Osteoblast (primary cell): ENCODE data around the gene PRPF39. TPM values are rescaled to one million over a fixed set of nuclear protein-coding genes. Genes with fewer than 3 reads are reported as not detected.

Experiments used
- DNase-seq: peaks from one replicate; pipeline ENCODE4 v3.0.0; 2011; ENCODE audit warnings: low spot score, mixed read lengths; ENCODE audit not compliant: insufficient read length; ENCODE audit errors: missing footprints
- H2AFZ ChIP-seq: 2 replicates; pipeline ENCODE4 v1.6.0; 2011; ENCODE audit warnings: mild to moderate bottlenecking, low read length
- H3K27ac ChIP-seq: 2 replicates; pipeline ENCODE4 v1.5.1; 2011; ENCODE audit warnings: mild to moderate bottlenecking, low read depth, low read length, moderate library complexity
- H3K27me3 ChIP-seq: 2 replicates; pipeline ENCODE4 v1.6.0; 2012; ENCODE audit warnings: mild to moderate bottlenecking, control low read depth, inconsistent platforms, low read length, moderate library complexity; ENCODE audit not compliant: insufficient read depth
- H3K36me3 ChIP-seq: 2 replicates; pipeline ENCODE4 v1.5.1; 2011; ENCODE audit warnings: mild to moderate bottlenecking, low read length, control low read depth, moderate library complexity; ENCODE audit not compliant: insufficient read depth
- H3K4me1 ChIP-seq: 2 replicates; pipeline ENCODE4 v1.5.1; 2011; ENCODE audit warnings: mild to moderate bottlenecking, low read length, control low read depth, moderate library complexity; ENCODE audit not compliant: insufficient read depth
- H3K4me2 ChIP-seq: 2 replicates; pipeline ENCODE4 v1.6.0; 2011; ENCODE audit warnings: mild to moderate bottlenecking, low read length; ENCODE audit not compliant: insufficient read depth
- H3K4me3 ChIP-seq: fragments of 200-600 bp; sonication (generic); 3 replicates; pipeline ENCODE4 v1.5.1; 2012; ENCODE audit warnings: mild to moderate bottlenecking, low read length, inconsistent platforms; ENCODE audit not compliant: insufficient read depth
- H3K79me2 ChIP-seq: 2 replicates; pipeline ENCODE4 v1.6.0; 2012; ENCODE audit warnings: mild to moderate bottlenecking, low read length, control low read depth, inconsistent platforms; ENCODE audit not compliant: insufficient read depth
- H3K9me3 ChIP-seq: 2 replicates; pipeline ENCODE4 v1.5.1; 2011; ENCODE audit warnings: low read depth, low read length, control low read depth
- H4K20me1 ChIP-seq: 2 replicates; pipeline ENCODE4 v1.6.0; 2012; ENCODE audit warnings: mild to moderate bottlenecking, low read length, control low read depth; ENCODE audit not compliant: insufficient read depth
- CTCF ChIP-seq: IDR thresholded peaks from 2 replicates; pipeline ENCODE4 v1.5.1; 2011; ENCODE audit warnings: mild to moderate bottlenecking, low read depth, low read length, moderate library complexity; ENCODE audit errors: extremely low read depth
- total RNA-seq: library from RNA; depleted of rRNA; stranded (reverse); fragments of >200 nt; gene quantifications from 2 replicates; pipeline ENCODE4 v1.2.3, GENCODE V29; 2012

Gene PRPF39
- total RNA-seq, 1 donor = 35.1 TPM

- no peak for TF ChIP-seq CTCF
- no peaks in the 10 kb centered on the region for H3K9me3 ChIP-seq
- H4K20me1 ChIP-seq = no peaks in the 10 kb centered on the region
- H3K27me3 ChIP-seq = no peaks in the 10 kb centered on the region
- no peak overlapping the region for H3K4me2 ChIP-seq
- DNase-seq = no peak
- H3K4me3 ChIP-seq = no peak overlapping the region
- no peaks in the 10 kb centered on the region for H3K4me1 ChIP-seq
- H3K27ac ChIP-seq = no peak overlapping the region
- H2AFZ ChIP-seq = no peak overlapping the region
- peaks cover 16% of the 10 kb centered on the region for H3K79me2 ChIP-seq
- H3K36me3 ChIP-seq = no peaks in the 10 kb centered on the region
Measured at GRCh38 chr14:45144658-45145057, 60.7 kb downstream of the PRPF39 start.

GRCh38 chr14:45145214-45145613 is 61.3 kb downstream of the PRPF39 start:
- Histone ChIP-seq H3K4me2 (no peak overlapping the region), H3K27me3 (no peaks in the 10 kb centered on the region), H3K79me2 (peaks cover 11% of the 10 kb centered on the region), H3K4me1 (no peaks in the 10 kb centered on the region), H2AFZ (no peak overlapping the region), H4K20me1 (no peaks in the 10 kb centered on the region), H3K4me3 (no peak overlapping the region), H3K27ac (no peak overlapping the region), H3K9me3 (no peaks in the 10 kb centered on the region), H3K36me3 (no peaks in the 10 kb centered on the region)
- DNase-seq = no peak
- TF ChIP-seq CTCF = no peak

DNA sequence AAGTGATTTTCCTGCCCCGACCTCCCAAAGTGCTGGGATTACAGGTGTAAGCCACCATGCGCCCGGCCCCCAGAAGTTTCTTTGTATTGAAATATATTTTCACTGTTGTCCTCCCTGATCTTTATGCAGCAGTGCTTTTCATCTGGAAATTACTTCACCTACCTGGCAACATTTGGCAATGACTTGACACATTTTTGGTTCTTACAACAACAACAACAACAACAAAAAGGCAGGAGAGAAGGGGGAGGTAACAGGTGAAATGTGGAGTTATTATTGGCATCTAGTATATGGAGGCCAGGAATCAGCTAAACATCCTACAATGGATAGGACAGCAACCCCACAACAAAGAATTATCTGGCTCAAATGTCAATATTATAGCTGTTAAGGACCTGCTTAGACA is 65.7 kb downstream of the PRPF39 start:
- TF ChIP-seq CTCF = no peak
- DNase-seq = no peak
- no peaks in the 10 kb centered on the region for H3K36me3 ChIP-seq
- no peak overlapping the region for H2AFZ ChIP-seq
- H3K4me1 ChIP-seq = no peaks in the 10 kb centered on the region
- no peak overlapping the region for H3K4me3 ChIP-seq
- H3K27ac ChIP-seq = no peak overlapping the region
- no peaks in the 10 kb centered on the region for H4K20me1 ChIP-seq
- H3K27me3 ChIP-seq = no peaks in the 10 kb centered on the region
- H3K4me2 ChIP-seq = no peak overlapping the region
- H3K79me2 ChIP-seq = peaks cover 2% of the 10 kb centered on the region
- no peaks in the 10 kb centered on the region for H3K9me3 ChIP-seq

DNA sequence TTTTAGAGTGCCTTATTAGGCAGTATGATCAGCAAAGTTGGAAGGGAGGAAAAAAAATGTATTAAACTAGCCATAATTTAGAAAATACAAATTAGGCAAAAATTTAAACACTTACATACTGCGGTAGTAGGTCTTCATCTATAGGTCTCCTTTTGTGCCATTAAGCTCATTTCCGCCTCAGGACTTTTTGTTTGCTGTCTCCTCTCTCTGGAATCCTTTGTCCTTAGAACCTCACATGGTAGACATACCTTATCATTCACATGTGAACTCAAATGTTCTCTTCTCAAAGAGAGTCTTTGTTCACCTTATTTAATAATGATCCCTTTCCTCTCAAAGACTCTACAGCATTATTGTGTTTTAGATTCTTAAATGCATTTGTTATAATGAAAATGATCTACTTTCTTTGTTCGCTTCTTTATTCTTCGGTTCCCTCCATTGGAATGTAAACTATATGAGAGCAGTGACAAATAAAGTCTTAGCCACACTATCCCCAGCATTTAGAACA is 66.5 kb downstream of the PRPF39 start:
- no peak overlapping the region for H2AFZ ChIP-seq
- no peaks in the 10 kb centered on the region for H3K4me1 ChIP-seq
- no peaks in the 10 kb centered on the region for H3K27me3 ChIP-seq
- no peak overlapping the region for H3K4me2 ChIP-seq
- no peaks in the 10 kb centered on the region for H3K9me3 ChIP-seq
- DNase-seq = no peak
- H3K27ac ChIP-seq = no peak overlapping the region
- no peak for TF ChIP-seq CTCF
- no peak overlapping the region for H3K4me3 ChIP-seq
- H3K79me2 ChIP-seq = no peaks in the 10 kb centered on the region
- H3K36me3 ChIP-seq = no peaks in the 10 kb centered on the region
- H4K20me1 ChIP-seq = no peaks in the 10 kb centered on the region
